H9 (cell line): Measurements from ENCODE around the gene CHID1. TPM values are rescaled to one million over a fixed set of nuclear protein-coding genes. Genes with fewer than 3 reads are reported as not detected.

Experiments
- DNase-seq: peaks from one replicate; pipeline ENCODE4 v3.0.0-alpha.2; 2017
- H2AFZ ChIP-seq: one replicate; pipeline ENCODE4 v1.6.1; 2013; ENCODE audit warnings: mild to moderate bottlenecking, low read length, control low read depth, moderate library complexity
- H2AK5ac ChIP-seq: 2 replicates; pipeline ENCODE4 v1.6.1; 2013; ENCODE audit warnings: low read length, control low read depth, mixed read lengths; ENCODE audit not compliant: insufficient read length
- H2BK120ac ChIP-seq: one replicate; pipeline ENCODE4 v1.6.1; 2013; ENCODE audit warnings: low read depth, mild to moderate bottlenecking, low read length, control low read depth, inconsistent platforms; ENCODE audit not compliant: poor library complexity, severe bottlenecking
- H2BK12ac ChIP-seq: 2 replicates; pipeline ENCODE4 v1.6.1; 2013; ENCODE audit warnings: low read length, control low read depth, mixed read lengths, low read depth; ENCODE audit not compliant: insufficient read length
- H2BK15ac ChIP-seq: 2 replicates; pipeline ENCODE4 v1.6.1; 2013; ENCODE audit warnings: low read depth, low read length, control low read depth
- H2BK20ac ChIP-seq: one replicate; pipeline ENCODE4 v1.6.1; 2013; ENCODE audit warnings: low read depth, mild to moderate bottlenecking, low read length, control low read depth, inconsistent platforms; ENCODE audit not compliant: poor library complexity, severe bottlenecking
- H2BK5ac ChIP-seq: 2 replicates; pipeline ENCODE4 v1.6.1; 2013; ENCODE audit warnings: low read length, control low read depth, mixed read lengths; ENCODE audit not compliant: insufficient read length
- H3K14ac ChIP-seq: 2 replicates; pipeline ENCODE4 v1.6.1; 2013; ENCODE audit warnings: low read length, control low read depth; ENCODE audit not compliant: insufficient read depth
- H3K18ac ChIP-seq: 2 replicates; pipeline ENCODE4 v1.6.1; 2013; ENCODE audit warnings: low read depth, mild to moderate bottlenecking, mixed read lengths, low read length, control low read depth; ENCODE audit not compliant: insufficient read length
- H3K23ac ChIP-seq: 2 replicates; pipeline ENCODE4 v1.6.1; 2013; ENCODE audit warnings: low read length, control low read depth, mixed read lengths, low read depth; ENCODE audit not compliant: insufficient read length
- H3K23me2 ChIP-seq: 2 replicates; pipeline ENCODE4 v1.6.1; 2013; ENCODE audit warnings: low read depth, mild to moderate bottlenecking, mixed read lengths, low read length, control low read depth; ENCODE audit not compliant: insufficient read length, poor library complexity, severe bottlenecking
- H3K27ac ChIP-seq: 2 replicates; pipeline ENCODE4 v1.5.1; 2013; ENCODE audit warnings: low read length, control low read depth, mixed read lengths, low read depth; ENCODE audit not compliant: insufficient read length
- H3K27me3 ChIP-seq: 2 replicates; pipeline ENCODE4 v1.6.1; 2013; ENCODE audit warnings: low read length, control low read depth, inconsistent platforms; ENCODE audit not compliant: insufficient read depth
- H3K4ac ChIP-seq: 2 replicates; pipeline ENCODE4 v1.6.1; 2013; ENCODE audit warnings: low read depth, mild to moderate bottlenecking, control low read depth, inconsistent platforms, low read length, moderate library complexity
- H3K4me1 ChIP-seq: 2 replicates; pipeline ENCODE4 v1.6.1; 2013; ENCODE audit warnings: low read length, control low read depth, inconsistent platforms; ENCODE audit not compliant: insufficient read depth
- H3K4me2 ChIP-seq: 2 replicates; pipeline ENCODE4 v1.6.1; 2013; ENCODE audit warnings: low read length, control low read depth, mixed read lengths; ENCODE audit not compliant: insufficient read length, insufficient read depth
- H3K56ac ChIP-seq: 2 replicates; pipeline ENCODE4 v1.6.1; 2013; ENCODE audit warnings: low read depth, mild to moderate bottlenecking, mixed read lengths, low read length, control low read depth; ENCODE audit not compliant: insufficient read length
- H3K79me1 ChIP-seq: 2 replicates; pipeline ENCODE4 v1.6.1; 2013; ENCODE audit warnings: low read depth, mild to moderate bottlenecking, moderate library complexity, low read length, control low read depth, inconsistent platforms; ENCODE audit not compliant: insufficient read depth, poor library complexity, severe bottlenecking
- H3K79me2 ChIP-seq: 2 replicates; pipeline ENCODE4 v1.6.1; 2013; ENCODE audit warnings: low read length, control low read depth, inconsistent platforms; ENCODE audit not compliant: insufficient read depth
- H3K9ac ChIP-seq: 2 replicates; pipeline ENCODE4 v1.6.1; 2013; ENCODE audit warnings: low read length, control low read depth, mixed read lengths; ENCODE audit not compliant: insufficient read length; ENCODE audit errors: extremely low read depth
- H3K9me3 ChIP-seq: one replicate; pipeline ENCODE4 v1.6.1; 2013; ENCODE audit warnings: low read depth, low read length, inconsistent platforms; ENCODE audit not compliant: control insufficient read depth
- H3T11ph ChIP-seq: one replicate; pipeline ENCODE4 v1.6.1; 2013; ENCODE audit warnings: mild to moderate bottlenecking, low read length, control low read depth, inconsistent platforms
- H4K20me1 ChIP-seq: one replicate; pipeline ENCODE4 v1.6.1; 2013; ENCODE audit not compliant: control insufficient read depth, insufficient read length, insufficient read depth
- H4K5ac ChIP-seq: 2 replicates; pipeline ENCODE4 v1.6.1; 2013; ENCODE audit warnings: low read depth, mild to moderate bottlenecking, mixed read lengths, low read length, control low read depth; ENCODE audit not compliant: insufficient read length
- H4K8ac ChIP-seq: replicated peaks from 2 replicates; pipeline ENCODE4 v1.6.1; 2013; ENCODE audit warnings: low read length, control low read depth, mixed read lengths, low read depth; ENCODE audit not compliant: insufficient read length
- H4K91ac ChIP-seq: 2 replicates; pipeline ENCODE4 v1.6.1; 2013; ENCODE audit warnings: low read depth, mild to moderate bottlenecking, moderate library complexity, mixed read lengths, low read length, control low read depth; ENCODE audit not compliant: insufficient read length
- H3K27ac Mint-ChIP-seq, 3 experiments: 2 replicates in 2 of 3; 3 replicates in 1 of 3; pipeline ENCODE4 v1.8.0; 2020 to 2021; ENCODE audit warnings: mixed read lengths in 3 of 3, mild to moderate bottlenecking in 1 of 3, moderate library complexity in 1 of 3
- H3K27me3 Mint-ChIP-seq: 2 replicates; pipeline ENCODE4 v1.8.0; 2021; ENCODE audit warnings: low read depth, mild to moderate bottlenecking, moderate library complexity, mixed read lengths
- H3K36me3 Mint-ChIP-seq, 3 experiments: 2 replicates in 2 of 3; 3 replicates in 1 of 3; pipeline ENCODE4 v1.8.0; 2020 to 2021; ENCODE audit warnings: low read depth in 3 of 3, mixed read lengths in 3 of 3; ENCODE audit not compliant: insufficient read depth in 1 of 3
- H3K4me1 Mint-ChIP-seq, 2 experiments: 2 replicates each; pipeline ENCODE4 v1.8.0; 2020; ENCODE audit warnings: mixed read lengths in 2 of 2
- H3K4me3 Mint-ChIP-seq, 2 experiments: 2 replicates in 1 of 2; 3 replicates in 1 of 2; pipeline ENCODE4 v1.8.0; 2020 to 2021; ENCODE audit warnings: mild to moderate bottlenecking in 2 of 2, mixed read lengths in 2 of 2, moderate library complexity in 1 of 2
- H3K9me3 Mint-ChIP-seq, 2 experiments: 2 replicates in 1 of 2; 3 replicates in 1 of 2; pipeline ENCODE4 v1.8.0; 2020; ENCODE audit warnings: mild to moderate bottlenecking in 2 of 2, mixed read lengths in 2 of 2, moderate library complexity in 1 of 2
- CTCF ChIP-seq: fragments of 200-600 bp; sonication (generic); conservative IDR thresholded peaks from 3 replicates; pipeline ENCODE4 v1.8.0; 2021; ENCODE audit warnings: antibody characterized with exemption, mild to moderate bottlenecking
- WGBS: extraction: QIAGEN DNeasy Blood & Tissue Kit; methylation state at CpG from one replicate; pipeline ENCODE4 v1.1.7; 2013; ENCODE audit warnings: missing lambda C conversion rate, low lambda C conversion rate, mixed read lengths; ENCODE audit not compliant: insufficient read length; ENCODE audit errors: extremely low coverage; 5-methylcytosine and 5-hydroxymethylcytosine counted together
- total RNA-seq: library from RNA; stranded (reverse); gene quantifications from 2 replicates; pipeline ENCODE4 v1.2.1, GENCODE V29; 2021

The CHID1 gene
- total RNA-seq, 1 experiment from 2014 or later, result 89.4 TPM

- no peak overlapping the region for H3K4me2 ChIP-seq
- no peak overlapping the region for H3K9ac ChIP-seq
- H4K20me1 ChIP-seq, result no peaks in the 10 kb centered on the region
- no peak overlapping the region for H3K14ac ChIP-seq
- H2AK5ac ChIP-seq, result no peak overlapping the region
- no peak overlapping the region for H3K18ac ChIP-seq
- H2BK20ac ChIP-seq, result no peak overlapping the region
- no peaks in the 10 kb centered on the region for H3K27me3 ChIP-seq
- peaks cover 7% of the 10 kb centered on the region for H3K23me2 ChIP-seq
- H3K23ac ChIP-seq, result no peak overlapping the region
- peaks cover 10 to 52% (median 46%) of the 10 kb centered on the region in 3 experiments; a peak in 6 of 7 replicates for H3K36me3 Mint-ChIP-seq
- no peak overlapping the region for H3K4me3 Mint-ChIP-seq
- TF ChIP-seq CTCF, result no peak
- no peak overlapping the region for H2BK12ac ChIP-seq
- H3K4me1 ChIP-seq, result no peaks in the 10 kb centered on the region
- H3K9me3 ChIP-seq, result no peaks in the 10 kb centered on the region
- H3K56ac ChIP-seq, result no peak overlapping the region
- no peak overlapping the region for H2BK120ac ChIP-seq
- peaks cover 16 to 28% of the 10 kb centered on the region in 2 experiments for H3K4me1 Mint-ChIP-seq
- no peak overlapping the region for H3K27ac ChIP-seq
- no CpG with 5 or more reads among the region's 22 CpGs for WGBS
- no peak overlapping the region for H2AFZ ChIP-seq
- H2BK5ac ChIP-seq, result no peak overlapping the region
- H4K91ac ChIP-seq, result no peak overlapping the region
- H4K8ac ChIP-seq, result no peak overlapping the region
- DNase-seq, result no peak
- H3K9me3 Mint-ChIP-seq, result no peaks in the 10 kb centered on the region
- H3K27me3 Mint-ChIP-seq, result peaks cover under 1% of the 10 kb centered on the region; the same call in 1 of the 2 replicates
- no peak overlapping the region for H3T11ph ChIP-seq
- no peak overlapping the region for H4K5ac ChIP-seq
- H3K79me2 ChIP-seq, result no peaks in the 10 kb centered on the region; the same call in 1 of the 2 replicates
- H3K4ac ChIP-seq, result no peak overlapping the region
- no peak overlapping the region for H3K27ac Mint-ChIP-seq
- peaks cover 2% of the 10 kb centered on the region for H3K79me1 ChIP-seq
- no peak overlapping the region for H2BK15ac ChIP-seq
Observed at GRCh38 chr11:837189-837989, 73.2 kb downstream of the CHID1 start.
